ENCODE measurements around the gene SYT8.

Gene SYT8

DNA sequence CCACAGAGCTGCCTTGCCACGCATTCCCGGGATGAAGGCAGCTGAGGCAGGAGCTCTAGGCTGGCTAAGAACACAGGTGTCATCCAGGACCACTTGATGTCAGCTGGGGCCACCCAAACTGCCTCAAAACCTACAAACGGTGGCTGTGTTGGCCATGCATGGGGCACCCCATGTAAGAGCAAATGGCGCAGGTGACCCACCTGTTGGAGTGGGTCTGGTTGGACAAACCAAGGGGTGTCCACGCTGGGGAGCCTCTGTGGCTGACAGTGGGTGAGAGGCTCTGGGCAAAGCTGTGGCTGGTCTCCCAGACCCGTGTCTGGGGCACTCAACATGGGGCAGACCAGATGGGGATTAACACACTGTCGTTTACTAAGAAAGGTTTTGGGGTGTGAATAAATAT, 19.0 kb upstream of the SYT8 start:
- no peak for DNase-seq
- in situ Hi-C loops (cut with MboI; ENCODE audit: low pct_unique_long_range_greater_than_20kb, low sequenced_read_pairs): no loop called here

DNA sequence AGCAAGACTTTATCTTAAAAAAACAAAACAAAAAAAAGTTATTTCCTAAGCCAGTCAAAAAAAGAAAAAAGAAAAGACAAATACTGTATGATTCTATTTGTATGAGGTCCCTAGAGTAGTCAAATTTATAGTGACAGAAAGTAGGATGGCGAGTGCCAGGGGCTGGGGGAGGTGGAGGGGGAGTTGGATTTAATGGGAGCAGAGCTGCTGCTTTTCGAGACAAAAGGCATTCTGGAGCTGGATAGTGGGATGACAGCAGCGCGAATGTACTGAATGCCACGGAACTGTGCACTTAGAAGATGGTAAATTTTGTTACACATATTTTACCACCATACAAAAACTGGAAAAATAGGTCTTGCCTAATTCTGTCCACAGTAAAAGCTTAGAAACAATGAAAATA, 17.8 kb upstream of the SYT8 start:
- in situ Hi-C loops (cut with MboI; ENCODE audit: low pct_unique_long_range_greater_than_20kb, low sequenced_read_pairs): no loop called here
- no peak for DNase-seq

DNA sequence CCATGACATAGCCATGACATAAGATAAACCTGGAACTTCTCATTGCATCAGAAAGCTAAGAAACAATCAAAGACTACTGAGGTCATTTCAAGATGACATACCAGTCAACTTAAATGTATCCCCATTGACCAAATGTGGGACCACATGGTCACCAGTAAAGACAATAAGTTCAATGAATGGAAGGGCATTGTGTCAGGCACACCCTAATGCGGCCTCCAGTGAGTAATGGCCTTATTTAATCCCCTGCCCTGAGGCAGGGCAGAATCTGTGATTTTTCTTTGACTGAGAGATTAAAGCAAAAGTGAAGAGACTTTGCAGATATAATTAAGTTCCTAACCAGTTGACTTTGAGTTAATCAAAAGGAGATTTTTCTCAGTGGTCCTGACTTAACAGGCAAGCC, 17.3 kb upstream of the SYT8 start:
- no peak for DNase-seq
- in situ Hi-C loops (cut with MboI; ENCODE audit: low pct_unique_long_range_greater_than_20kb, low sequenced_read_pairs): no loop called here

DNA sequence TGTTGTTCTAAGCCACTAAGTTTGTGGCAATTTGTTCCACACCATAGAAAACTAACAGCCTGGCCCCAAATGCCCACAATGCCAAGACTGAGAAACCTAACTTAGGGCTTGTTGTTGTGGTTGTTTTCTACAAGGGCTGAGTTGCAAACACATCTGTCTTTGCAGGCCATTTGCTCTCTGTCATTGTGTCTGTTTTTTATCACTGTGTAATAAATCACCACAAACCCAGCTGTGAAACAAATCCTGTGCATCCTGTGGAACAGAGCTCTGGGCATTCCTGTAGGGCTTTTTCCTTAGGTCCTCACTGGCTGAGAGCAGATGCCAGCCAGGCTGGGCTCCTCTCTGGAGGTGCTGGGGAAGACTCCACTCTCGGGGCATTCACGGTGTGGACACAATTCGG, 15.7 kb upstream of the SYT8 start:
- in situ Hi-C loops (cut with MboI; ENCODE audit: low pct_unique_long_range_greater_than_20kb, low sequenced_read_pairs): no loop called here
- DNase-seq: no peak

DNA sequence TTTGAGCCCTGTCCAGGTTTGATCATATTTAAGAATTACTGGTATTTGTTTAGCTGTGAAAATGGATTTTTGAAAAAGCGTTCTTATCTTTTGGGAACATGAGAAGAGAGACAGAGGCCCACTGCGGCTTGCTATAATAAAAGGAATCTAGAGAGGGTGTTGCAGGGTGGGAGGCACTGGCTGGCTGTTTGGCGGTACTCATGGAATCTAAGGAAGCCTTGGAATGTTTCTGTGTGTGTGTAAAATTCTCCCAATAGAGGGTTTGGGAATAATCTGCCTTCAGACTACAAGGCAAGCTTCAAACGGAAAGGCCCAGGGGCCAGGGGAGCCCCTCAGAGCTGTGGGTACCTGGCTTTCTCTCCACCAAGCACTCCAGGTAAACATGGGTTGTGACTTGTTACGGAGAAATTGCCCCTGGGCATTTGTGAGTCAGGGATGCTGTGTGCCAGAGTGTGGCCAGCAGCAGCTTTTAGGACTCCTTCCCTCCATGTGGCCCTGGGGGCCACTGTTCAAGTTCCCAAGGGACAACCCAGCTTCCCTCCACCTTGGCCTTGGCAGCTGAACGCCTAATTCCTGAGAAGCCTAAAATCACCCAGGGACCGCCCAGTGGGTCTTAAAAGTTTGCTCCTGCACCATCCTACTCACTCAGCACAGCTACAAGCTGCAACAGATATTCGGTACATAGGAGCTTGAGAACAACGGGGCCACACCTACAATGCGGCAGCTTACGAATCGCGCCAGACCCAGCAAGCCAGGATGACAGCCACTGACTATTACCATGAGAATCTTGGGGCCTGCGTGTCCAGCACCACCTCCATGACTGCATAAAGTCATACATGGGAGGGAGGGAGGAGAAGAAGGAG, 14.1 kb upstream of the SYT8 start:
- in situ Hi-C loops (cut with MboI; ENCODE audit: low pct_unique_long_range_greater_than_20kb, low sequenced_read_pairs): loop anchor here (10.0 kb wide), 1 partner anchor 106 kb away; no protein-coding TSS in a partner anchor
- no peak for DNase-seq

DNA sequence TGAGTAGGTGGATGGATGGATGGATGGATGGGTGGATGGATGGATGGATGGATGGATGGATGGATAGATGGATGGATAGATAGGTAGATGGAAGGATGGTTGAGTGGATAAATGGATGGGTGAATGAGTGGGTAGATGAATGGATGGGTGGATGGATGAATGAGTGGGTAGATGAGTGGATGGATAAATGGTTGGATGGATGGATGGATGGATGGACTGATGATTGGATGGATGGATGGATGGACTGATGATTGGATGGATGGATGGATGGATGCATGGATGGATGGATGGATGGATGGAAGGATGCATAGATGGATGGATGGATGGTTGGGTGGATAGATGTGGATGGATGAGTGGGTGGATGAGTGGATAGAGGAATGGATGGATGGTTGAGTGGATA, 13.2 kb upstream of the SYT8 start:
- DNase-seq: no peak
- in situ Hi-C loops (cut with MboI; ENCODE audit: low pct_unique_long_range_greater_than_20kb, low sequenced_read_pairs): loop anchor here (10.0 kb wide), 1 partner anchor 107 kb away; no protein-coding TSS in a partner anchor

DNA sequence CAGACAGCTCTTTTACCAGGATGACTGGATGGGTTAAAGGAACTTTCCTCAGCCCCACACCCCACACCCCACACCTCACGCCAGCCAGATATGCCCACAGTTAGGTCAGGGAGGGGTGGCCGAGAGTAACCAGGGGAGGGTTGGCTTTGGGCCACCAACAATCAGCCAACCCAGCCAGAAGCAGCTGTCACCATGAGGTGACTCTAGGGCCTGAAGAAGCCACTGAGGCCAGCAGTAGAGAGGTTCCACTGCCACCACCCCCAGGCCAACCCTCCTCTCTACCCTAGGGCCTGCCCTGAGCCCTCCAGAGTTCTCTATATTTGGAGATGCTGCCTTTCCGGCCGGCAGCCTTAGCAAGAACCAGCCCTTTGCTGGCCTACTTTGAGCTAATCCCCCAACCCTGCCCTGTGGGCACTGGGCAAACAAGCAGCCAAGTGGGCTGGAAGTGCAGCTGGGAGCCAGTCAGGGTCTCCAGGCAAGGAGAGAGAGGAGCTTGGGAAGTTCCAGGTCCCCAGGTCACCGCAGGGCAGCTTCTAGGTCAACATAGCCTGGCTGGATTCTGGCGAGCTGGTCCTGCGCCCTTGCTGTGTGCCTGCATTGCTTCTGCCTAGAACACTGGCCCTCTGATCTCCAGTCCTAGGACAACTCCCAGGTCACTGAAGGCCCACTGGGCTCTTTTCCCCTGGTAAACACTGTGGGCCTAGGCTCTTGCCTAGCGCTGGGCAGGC, 12.0 kb upstream of the SYT8 start:
- no peak for DNase-seq
- in situ Hi-C loops (cut with MboI; ENCODE audit: low pct_unique_long_range_greater_than_20kb, low sequenced_read_pairs): loop anchor here (10.0 kb wide), 1 partner anchor 108 kb away; no protein-coding TSS in a partner anchor

DNA sequence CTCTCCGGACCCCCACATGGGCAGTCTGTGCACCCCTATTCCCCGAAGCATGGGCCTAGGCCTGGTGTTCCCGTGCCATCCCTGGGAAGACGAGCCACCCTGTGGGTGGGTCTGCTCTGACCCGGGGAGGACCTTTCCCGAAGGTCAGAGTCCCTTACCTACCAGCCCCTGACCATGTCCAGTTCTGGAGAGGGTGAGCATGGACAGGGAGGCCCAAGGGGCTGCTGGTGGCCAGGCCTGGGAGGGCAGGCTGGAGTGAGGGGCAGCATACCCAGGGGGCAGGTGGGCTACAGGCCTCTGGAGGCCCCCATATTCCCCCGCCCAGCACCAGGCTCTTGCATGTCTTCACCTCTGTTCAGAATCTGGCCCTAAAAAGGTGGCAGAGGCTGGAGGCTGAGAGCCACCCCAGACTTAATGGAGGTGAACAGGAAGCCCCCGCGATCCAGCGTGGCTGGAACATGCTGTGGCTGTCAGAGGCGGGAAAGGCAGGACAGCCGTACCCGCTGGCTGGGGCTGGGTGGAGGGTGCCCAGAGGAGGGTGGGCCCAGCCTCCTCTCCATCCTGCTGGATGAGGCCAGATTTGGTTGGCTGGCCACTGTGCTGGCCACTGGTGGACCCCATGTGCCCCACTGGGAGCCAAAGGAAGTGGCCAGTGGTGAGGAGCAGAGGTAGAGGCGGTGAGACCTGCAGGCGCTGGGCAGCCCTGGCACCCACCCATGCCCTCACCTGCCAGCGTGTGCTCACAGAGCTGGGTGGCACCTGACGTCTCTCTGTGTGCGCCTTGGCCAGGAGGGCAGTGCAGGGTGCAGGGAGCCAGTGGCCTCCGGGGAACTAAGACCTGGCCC, 11.2 kb upstream of the SYT8 start:
- DNase-seq: no peak
- in situ Hi-C loops (cut with MboI; ENCODE audit: low pct_unique_long_range_greater_than_20kb, low sequenced_read_pairs): loop anchor here (10.0 kb wide), 1 partner anchor 109 kb away; no protein-coding TSS in a partner anchor

DNA sequence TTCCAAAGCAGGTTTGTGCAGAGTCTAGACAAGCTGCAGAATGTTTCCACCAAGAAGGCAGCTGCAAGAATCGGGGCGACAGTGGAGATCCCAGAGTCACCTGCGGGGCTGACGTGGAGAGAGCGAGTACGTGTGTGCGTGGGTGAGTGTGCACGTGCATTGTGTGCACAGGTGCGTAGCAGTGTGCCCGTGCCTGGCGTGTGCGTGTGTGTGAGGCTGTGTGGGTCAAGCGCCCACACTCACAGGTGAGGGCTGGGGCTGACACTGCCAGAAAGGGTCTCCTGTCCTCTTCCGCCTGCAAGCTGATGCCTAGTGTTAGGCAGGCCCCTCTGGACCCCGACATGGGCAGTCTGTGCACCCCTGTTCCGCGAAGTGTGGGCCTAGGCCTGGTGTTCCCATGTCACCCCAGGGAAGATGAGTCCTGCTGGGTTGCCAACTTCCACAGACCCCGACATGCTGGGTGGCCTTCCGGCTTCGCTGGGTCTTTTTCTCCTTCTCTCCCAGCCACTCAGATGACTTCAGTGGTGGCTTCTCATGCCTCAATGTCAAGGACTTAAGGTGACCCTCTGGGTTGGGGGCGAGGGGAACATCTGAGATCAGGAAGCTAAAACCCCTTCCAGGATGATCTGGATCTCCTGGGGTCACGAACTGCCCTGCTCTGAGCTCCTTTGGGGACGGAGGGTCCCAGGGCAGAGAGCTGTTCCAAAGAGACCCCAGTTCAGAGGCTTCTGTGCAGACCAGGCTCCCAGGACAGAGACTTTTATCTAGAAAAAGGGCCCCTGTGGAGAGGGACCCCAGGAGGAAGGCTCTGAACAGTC, 10.4 kb upstream of the SYT8 start:
- in situ Hi-C loops (cut with MboI; ENCODE audit: low pct_unique_long_range_greater_than_20kb, low sequenced_read_pairs): loop anchor here (10.0 kb wide), 1 partner anchor 110 kb away; no protein-coding TSS in a partner anchor
- DNase-seq: no peak

DNA sequence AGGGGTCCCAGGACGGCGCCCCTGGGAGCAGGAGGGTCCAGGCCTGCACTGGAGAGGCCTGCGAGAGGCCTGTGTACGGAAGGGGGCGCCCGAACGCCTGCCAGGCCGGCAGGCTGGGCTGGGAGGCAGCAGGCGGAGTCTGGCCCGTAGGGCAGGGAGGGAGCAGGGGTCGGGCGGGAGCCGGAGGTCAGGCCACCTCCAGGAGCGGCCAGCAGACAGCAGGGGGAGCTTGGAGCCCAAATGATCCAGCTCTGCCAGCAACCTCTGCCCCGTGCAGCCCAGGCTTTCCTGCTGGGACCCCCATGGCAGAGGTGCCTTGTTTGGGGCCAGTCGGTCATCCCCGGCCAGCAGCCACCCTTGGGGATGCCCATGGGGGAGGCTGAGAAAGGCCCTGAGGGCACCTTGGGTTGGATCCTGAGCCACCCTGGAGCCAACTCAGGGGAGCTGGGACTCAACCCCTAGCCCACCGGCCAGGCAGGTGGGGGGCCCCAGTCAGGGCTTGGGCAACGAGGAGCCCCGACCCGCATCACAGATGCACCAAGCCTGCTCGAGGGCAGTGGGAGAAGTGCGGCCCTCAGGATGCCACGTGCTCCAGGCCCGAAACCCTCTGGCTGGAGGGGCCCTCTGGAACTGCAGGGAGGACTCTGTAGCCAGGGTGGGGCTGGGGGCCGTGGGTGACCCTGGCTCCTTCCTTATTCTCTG, 9.6 kb upstream of the SYT8 start:
- DNase-seq: peak; percentile 58
- in situ Hi-C loops (cut with MboI; ENCODE audit: low pct_unique_long_range_greater_than_20kb, low sequenced_read_pairs): loop anchor here (10.0 kb wide), 1 partner anchor 110 kb away; no protein-coding TSS in a partner anchor

DNA sequence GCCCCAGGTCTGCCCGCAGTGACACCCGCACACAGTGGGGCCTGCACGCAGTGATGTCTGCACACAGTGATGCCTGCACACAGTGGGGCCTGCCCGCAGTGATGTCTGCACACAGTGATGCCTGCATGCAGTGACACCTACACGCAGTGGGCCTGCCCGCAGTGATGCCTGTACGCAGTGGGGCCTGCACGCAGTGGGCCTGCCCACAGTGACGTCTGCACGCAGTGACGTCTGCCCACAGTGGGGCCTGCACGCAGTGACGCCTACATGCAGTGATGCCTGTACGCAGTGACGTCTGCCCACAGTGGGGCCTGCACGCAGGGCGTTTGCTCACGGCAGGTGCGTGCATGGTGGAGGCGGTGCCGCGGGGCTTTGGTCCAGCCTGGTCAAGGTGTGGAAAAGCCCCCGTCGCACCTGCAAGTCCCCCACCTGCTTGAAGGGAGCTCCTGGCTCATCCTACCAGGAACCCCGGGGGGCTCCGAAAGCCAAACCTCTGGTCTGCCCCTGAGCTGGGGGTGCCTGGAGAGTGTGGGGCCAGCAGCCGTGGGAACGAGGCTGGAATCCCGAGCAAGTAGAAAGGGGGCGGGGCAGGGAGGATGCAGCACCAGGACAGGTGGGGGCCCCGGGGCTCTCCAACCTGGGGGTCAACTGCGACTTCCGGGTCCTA, 8.9 kb upstream of the SYT8 start:
- in situ Hi-C loops (cut with MboI; ENCODE audit: low pct_unique_long_range_greater_than_20kb, low sequenced_read_pairs): loop anchor here (10.0 kb wide), 1 partner anchor 111 kb away; no protein-coding TSS in a partner anchor

DNA sequence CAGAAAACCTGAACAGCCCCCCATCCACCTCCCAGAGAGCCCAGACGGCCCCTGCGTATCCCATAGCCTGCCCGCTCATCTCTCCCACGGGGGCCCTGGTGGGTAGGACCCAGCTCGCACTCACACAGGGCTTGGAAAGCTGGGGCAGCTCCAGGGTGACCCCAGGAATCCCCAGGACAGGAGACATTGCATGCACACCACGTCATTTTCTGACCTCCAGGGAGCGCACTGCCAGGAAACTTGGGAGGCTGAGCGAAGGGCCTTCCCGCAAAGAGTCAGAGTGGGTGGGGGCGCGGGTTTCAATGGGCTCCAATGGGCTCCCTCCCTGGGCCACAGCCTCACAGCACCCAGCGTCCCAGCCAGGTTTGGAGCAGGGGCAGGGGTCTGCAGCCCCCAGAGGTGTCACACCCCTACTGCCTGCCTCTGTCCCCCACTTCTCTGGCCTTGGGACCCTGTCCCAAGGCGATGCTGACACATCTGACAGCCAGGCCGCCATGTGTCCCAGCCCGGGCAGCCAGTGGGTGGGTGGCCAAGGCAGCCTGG, 8.2 kb upstream of the SYT8 start:
- in situ Hi-C loops (cut with MboI; ENCODE audit: low pct_unique_long_range_greater_than_20kb, low sequenced_read_pairs): loop anchor here (10.0 kb wide), 1 partner anchor 112 kb away; no protein-coding TSS in a partner anchor
- DNase-seq: no peak

More for the DNA sequence above, 8.9 kb upstream of the SYT8 start:
- DNase-seq: no peak

DNA sequence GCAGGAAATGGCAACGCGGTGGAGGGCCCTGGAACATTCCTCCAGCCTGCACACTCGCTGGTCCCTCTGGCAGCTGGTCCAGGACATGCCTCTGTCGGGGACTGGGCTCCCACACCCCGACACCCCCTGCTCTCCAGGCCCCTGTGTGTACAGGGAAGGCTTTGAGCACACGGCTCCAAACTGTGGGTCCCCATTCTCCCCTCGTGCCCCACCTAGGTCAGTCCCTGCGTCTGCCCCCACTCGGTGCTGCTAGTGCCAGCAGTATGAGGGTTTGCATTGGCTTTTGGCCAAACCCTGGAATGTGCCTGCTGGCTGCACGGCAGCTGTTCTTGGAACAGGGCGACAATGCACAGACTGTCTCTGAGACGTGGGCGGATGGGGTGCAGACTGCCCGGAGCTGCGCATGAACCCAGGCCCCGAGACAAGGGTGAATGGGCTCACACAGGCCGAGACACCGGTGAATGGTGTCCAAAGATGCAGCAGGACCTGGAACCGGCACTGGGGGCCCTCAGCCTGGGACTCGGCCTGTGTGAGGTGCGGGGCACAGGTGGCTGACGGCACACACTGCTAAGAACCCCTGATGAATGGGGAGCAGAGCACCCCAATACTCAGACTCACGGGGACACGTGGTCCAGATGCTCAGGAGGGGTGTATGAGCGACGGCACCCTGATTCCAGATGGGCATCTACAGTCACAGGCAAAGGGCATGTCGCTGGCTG, 7.5 kb upstream of the SYT8 start:
- no peak for DNase-seq
- in situ Hi-C loops (cut with MboI; ENCODE audit: low pct_unique_long_range_greater_than_20kb, low sequenced_read_pairs): loop anchor here (10.0 kb wide), 1 partner anchor 112 kb away; no protein-coding TSS in a partner anchor

DNA sequence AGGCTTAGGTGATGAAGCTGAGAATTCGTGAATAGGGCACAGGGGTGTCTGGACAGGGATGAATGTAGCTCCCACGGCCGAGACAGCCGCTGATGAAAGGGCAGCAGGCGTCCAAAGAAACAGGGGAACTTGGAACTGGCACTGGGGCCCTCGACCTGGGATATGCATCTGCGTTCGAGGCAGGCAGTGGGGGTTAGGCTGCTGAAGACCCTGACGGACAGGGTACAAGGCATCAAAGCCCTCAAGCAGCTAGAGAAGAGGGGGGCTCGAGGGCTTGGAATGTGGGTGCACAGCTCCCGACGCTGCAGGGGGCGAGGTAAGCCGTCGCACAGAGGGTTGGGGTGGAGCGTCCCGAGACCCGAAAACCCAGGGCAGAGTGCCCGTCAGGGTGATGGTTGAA, 6.9 kb upstream of the SYT8 start:
- no peak for DNase-seq
- in situ Hi-C loops (cut with MboI; ENCODE audit: low pct_unique_long_range_greater_than_20kb, low sequenced_read_pairs): loop anchor here (10.0 kb wide), 1 partner anchor 113 kb away; no protein-coding TSS in a partner anchor

DNA sequence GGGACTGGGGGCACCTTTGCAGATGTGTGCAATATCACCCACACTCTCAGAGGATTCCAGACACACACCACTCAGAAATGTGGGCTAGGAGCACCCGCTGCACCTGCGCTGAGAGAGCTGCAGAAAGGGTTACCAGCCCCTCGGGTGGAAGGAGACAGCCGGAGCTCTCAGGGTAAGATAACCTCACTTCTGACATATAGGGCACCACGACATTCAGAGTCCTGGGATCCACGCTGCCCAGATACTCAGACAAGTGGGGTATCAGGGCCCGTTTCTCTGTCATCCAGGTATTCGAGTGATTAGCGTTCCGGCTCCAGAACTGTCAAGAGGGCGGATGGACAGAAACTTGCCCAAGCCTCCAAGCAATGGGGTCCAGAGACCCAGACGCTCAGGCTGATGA, 6.2 kb upstream of the SYT8 start:
- in situ Hi-C loops (cut with MboI; ENCODE audit: low pct_unique_long_range_greater_than_20kb, low sequenced_read_pairs): loop anchor here (10.0 kb wide), 1 partner anchor 114 kb away; no protein-coding TSS in a partner anchor
- DNase-seq: no peak

Measured in KBM-7 (cell line).